ENCODE measurements around the gene ZBTB7C.
"Not testable (repeated sequence)": the region's sequence is repeated elsewhere in the genome, so short reads cannot be mapped to it uniquely, and the experiment has no call there.

Gene ZBTB7C

DNA sequence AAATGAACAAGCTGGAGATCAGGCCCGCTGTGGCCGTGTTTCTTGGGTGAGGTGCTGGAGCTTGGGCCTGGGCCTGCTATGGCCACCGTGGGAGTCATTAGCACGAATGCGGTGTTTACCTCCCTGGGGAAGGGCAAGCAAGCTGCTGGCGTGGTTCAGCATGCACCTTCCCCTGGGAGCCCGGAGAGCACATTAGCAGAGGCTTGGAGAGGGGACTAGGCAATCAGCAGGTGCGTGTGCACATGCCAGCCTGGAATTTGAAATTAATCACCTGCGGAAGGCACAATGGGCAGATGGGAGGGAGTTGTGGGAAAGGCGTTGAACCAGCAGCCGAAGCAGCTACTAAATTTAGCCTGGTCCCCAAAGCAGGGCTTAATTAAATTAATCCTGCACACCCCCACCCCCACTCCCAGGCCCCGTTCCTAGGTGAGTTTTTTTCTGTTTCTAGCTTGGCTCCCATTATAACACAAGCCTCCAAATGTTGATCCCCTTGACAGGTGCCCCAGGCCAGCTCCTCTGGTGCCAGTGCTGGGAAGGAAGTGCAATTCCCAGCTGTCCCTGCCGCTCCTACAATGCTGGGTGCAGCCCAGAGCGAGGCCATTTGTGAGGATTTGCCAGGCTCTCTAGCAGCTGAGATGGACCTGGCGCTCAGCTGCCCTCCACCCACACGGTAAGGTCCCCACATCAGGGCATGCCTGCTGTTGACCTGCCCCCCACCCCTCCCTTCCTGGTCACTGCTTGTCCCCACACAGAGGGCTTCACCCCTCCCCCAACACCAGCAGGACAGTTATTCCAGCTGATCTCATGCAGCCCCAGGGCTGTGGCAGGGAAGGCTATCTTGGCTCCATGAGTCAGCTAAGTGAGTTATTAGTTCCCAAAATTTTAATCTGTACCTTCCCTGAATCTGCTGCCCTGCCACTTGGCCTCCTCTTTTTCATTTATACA is 115.0 kb downstream of the ZBTB7C start:
- peak; percentile 99 for DNase-seq

DNA sequence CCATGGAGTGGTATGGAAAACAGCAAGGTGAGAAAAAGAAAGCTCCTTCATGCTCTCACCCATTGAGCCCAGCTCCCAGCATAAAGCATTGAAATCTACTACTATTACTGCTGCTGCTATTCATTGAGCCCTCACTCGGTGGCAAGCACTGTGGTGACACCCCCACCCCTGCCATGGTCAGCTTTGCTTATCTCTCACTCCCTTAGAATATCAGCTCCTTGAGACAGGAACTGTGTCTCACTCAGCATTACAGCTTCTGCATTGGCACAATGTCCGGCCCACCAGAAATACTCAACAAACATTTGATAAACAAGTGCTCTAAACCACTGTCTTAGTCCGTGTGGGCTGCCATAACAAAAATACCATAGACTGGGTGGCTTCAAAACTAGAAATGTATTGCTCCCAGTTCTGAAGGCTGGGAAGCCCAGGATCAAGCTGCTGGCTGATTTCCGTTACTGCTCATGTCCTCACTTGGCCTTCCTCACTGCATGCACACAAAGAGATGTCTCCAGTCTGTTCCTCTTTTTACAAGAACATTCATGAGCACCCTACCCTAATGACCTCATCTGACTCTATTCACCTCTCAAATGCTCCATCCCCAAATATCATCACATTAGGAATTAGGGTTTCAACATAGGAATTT is 116.3 kb downstream of the ZBTB7C start:
- DNase-seq, result no peak

DNA sequence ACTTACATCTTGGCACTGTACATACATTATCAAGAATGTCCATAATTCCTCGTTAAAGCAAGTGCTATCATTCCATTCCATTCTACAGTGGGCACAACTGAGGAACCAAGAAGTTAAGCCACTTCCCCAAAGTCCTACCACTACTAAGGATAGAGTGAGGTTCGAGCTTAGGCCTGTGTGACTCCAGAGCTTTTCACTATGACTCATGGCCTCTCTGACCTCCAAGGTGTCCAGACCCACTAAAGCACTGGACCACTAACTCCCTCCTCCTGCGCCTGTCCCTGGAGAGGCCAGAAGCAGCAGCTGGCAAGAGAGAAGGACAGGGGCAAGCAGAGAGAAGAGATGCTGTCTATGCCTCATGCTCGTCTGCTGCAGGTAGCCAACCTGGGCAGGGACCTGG is 117.0 kb downstream of the ZBTB7C start:
- no peak for DNase-seq

DNA sequence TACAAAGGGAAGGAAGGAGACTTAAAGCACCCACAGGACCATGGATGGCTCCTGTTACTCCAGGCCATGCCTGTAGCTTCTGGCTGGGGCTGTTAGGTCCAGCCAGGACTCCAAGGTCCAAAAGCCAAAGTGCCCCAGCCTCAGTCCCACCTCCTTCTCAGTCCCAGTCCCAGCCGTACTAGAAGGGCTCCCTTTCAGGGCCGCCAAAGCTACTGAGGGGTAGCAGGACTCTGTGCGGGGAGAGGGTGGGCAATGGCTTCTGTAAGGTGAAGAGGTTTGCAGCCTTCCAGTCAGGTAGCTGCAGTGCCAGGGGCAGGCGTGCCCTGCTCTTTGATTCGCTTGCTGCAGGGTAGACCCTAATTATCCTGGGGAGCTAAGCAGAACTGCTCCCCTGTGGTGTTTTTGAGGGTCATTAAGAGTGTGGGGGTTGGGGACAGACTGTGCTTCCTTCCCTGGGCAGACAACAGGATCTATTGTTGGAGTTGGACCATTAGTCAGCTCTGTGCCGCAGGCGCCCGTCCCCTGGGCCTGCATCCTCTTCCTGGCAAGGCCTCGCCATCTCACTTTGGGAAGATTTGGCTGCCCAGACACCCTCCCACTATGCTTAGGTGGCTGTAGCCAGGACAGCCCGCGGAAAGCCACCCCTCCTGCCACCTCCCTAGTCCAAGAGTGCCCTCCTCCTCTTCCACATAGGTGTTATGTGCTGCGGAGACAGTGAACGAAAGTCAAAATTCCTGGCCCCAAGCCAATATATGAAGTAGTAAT is 118.8 kb downstream of the ZBTB7C start:
- DNase-seq, result peak; percentile 60

DNA sequence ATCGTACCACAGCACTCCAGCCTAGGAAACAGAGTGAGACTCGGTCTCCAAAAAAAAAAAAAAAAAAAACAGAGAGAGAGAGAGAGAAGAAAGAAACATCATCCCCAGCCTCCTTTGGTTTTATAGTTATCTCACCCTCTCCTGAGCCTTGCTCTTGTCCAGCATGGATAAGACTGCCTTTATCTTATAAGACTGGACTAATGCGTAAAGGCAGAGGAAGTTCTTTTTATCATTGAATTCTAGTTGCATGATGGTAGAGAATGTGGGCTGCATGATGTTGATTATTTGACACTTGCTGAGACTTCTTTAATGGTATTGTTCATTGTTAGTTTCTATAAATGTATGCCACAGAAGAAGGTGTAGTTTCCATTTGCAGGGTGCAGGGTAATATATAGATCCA is 124.4 kb downstream of the ZBTB7C start:
- no peak for DNase-seq

DNA sequence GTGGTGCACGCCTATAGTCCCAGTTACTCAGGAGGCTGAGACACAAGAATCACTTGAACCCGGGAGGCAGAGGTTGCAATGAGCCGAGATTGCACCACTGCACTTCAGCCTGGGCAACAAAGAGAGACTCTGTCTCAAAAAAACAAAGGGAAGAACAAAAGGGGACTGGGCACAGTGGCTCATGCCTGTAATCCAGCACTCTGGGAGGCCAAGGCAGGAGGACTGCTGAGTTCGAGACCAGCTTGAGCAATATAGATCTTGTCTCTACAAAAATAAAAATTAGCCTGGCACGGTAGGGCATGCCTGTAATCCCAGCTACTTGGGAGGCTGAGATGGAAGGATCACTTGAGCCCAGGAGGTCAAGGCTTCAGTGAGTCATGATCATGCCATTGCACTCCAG is 125.2 kb downstream of the ZBTB7C start:
- DNase-seq, result not testable (repeated sequence)

DNA sequence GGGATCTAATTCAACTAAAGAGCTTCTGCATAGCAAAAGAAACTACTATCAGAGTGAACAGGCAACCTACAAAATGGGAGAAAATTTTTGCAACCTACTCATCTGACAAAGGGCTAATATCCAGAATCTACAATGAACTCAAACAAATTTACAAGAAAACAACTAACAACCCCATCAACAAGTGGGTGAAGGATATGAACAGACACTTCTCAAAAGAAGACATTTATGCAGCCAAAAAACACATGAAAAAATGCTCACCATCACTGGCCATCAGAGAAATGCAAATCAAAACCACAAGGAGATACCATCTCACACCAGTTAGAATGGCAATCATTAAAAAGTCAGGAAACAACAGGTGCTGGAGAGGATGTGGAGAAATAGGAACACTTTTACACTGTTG is 127.7 kb downstream of the ZBTB7C start:
- DNase-seq, result not testable (repeated sequence)

DNA sequence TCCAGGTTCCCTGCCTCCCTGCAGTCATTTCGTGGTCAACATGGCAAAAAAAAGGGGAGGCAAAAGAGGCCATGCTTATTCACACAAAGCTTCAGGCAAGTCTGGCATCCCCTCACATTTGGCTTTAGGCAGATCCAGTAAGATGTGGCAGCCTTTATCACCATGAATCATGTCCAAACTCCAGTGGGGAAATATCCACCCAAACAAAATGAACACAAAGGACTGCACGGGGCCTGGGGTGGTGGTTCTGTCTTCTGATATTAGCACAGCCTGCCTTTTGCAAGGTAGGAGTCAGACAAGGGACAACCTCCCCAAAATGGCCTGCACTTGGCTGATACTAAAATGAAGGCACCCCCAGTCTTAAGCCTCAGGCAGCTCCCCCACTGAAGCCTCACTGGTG is 129.9 kb downstream of the ZBTB7C start:
- no peak for DNase-seq

DNA sequence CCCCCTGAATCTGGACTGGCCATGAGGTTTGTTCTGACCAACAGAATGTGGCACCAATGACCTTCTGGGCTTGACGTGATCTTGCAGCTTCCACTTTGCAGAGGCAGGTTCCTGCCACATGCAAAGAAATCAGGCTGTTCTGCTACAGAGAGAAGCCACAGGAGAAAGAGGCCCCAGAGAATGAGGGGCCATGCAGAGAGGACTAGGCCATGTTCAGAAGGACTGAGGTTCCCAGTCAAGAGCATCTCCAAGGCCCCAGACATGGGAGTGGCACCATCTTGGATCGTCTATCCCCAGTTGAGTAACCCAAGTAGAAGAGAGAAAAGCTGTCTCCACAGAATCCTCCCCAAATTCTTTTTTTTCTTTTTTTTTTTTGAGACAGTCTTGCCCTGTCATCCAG is 131.1 kb downstream of the ZBTB7C start:
- no peak for DNase-seq

DNA sequence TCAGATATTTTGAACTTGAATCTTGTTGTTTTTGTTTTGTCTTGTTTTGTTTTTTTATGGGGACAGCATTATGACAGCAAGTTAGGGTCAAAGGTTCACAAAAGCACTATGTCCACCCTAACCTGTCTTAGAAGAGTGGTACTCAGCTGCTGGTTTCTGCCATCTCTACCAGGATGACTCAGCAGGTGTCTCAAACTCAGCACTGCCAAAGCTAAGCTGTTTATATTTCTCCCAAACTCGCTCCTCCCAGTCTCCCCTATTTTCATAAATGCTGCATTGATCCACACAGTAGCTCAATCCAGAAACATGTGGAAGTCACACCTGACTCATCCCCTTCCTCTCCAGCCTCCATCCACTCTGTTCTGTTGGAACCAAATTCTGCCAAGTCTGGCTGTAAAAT is 134.9 kb downstream of the ZBTB7C start:
- peak; percentile 38 for DNase-seq

DNA sequence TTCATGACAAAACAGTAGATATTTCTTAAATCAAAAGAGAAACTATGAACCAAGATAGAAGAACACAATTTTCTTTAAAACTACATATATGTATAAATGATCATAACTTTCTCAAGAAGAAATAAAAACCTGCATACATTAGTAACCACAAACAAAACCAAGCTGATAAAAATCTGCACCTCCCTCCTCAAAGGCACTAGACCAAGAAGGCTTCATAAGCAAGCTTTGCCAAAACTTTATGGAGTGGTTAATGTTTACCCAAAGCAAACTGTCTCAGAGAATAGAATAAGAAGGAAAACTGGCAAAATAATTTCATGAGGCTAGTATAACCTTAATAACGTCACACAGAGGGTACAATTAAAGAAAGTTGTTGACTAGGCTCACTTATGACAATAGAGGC is 138.3 kb downstream of the ZBTB7C start:
- no peak for DNase-seq

DNA sequence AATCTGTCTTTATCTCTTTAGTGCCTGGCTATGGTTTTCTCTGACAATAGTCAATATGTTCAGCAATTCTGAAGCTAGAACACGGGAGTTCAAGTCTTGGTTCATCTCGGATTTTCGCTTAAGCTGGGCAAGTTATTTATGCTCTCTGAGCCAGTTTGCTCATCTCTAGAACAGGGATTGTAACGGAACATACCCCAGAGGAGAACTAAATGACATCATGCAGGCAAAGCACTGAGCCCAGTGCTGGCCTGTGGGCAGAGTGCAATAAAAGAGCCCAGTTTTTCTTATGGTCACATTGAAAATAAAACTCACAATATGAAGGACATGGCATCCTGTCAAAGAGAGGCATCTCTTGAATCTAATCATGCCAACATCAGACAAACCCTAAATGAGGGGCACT is 143.9 kb downstream of the ZBTB7C start:
- no peak for DNase-seq

DNA sequence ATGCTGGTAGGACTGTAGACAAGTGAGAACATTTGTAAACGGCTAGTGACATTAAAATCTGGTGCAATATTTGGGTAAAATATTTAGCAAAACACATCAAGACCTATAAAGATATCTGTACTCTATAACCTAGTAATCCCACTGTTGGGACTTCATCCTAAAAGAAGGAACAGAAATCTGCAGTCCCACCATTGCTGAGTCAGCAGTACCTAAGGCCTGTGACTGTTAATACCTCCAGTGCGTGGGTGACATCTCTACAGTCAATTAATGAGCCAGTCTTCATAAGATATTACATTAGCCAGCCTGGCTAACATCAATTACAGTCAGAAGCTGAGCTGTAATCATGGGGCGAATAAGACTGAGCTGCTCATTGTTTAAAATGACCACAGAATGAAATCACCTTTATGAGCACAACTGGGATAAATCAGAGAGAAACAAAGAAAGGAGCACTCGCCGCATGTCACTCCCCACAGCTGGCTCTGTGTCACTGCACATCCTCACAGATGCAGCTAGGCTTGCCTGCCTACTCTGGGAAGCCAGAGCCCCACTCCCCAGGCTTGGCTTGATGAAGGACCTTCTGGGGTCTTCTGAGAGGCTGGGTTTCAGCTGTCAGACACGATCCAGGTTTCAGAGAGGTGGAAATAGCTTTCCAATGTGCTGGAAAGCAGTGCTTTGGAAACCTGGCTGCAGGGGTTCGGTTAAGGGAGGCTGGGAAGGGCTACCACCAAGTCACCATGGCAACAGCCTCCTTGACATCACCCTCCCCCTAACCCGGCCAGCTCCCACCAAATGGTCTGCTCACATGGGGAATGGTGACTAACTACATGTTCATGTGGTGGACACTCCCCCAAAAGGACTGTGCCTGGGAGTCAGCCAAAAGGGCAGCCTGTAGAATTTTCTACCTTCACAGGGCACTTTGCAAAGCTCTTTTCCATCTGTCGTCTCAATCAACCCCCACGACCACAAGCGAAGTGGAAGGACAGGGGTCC is 145.0 kb downstream of the ZBTB7C start:
- DNase-seq, result peak; percentile 22

DNA sequence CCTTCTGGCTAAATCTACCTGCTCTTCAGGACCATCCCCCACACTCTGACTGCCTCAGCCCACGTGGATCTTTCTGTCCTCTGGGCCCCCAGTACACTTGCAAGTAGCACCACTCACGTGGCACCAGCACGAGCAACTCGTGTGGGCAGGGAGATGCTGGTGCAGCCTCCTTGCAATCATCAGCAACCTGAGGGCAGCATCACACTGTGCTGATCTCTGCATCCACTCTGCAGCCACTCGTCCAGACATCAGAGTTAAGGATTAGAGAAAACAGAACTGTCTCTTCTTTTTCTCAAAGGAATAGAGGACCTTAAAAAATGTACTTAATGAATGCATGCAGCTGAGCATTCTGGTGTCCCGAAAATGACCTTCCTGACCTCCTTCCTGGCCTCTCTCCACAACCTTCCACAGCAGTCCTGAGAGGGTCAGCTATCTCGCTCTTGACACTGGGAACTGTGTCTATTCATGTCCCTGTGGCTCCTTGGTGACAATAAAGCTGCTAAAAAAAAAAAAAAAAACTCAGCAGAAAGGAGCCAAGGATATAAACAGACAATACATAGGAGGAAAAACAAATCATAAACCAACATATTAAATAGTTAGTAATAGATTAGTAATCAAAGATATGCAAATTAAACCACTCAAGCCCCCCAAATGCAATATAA is 145.9 kb downstream of the ZBTB7C start:
- DNase-seq, result no peak

DNA sequence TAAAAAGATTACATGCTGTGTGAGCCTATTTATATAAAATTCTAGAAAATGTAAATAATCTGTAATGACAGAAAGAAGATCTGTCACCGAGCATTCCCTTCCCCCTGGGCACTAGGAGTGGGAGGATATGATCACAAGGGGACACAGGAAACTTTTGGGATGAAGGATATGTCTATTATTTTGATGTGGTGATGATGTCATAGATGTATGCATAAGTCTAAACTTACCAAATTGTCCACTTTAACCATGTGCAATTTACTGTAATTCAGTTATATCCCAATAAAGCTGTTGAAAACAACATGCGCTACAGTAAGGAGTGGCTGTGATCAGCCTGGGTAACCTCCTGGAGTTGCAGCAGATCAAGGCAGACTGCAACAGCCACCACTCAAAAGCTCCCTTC is 148.9 kb downstream of the ZBTB7C start:
- no peak for DNase-seq

DNA sequence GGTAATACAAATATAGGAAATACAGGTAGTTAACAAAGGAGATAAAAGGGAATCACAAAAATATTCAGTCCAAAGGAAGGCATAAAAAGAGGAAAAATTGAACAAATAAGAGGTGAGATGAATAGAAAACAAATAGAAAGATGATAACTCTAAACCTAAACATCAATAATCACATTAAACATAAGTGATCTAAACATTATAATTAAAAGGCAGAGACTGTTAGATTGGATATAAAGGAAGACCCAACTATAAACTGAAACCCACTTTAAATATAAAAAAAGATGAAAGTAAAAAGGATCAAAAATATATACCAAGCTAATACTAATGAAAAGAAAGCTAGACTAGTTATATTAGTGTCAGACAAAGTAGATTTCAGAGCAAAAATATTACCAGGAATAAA is 152.3 kb downstream of the ZBTB7C start:
- no peak for DNase-seq

DNA sequence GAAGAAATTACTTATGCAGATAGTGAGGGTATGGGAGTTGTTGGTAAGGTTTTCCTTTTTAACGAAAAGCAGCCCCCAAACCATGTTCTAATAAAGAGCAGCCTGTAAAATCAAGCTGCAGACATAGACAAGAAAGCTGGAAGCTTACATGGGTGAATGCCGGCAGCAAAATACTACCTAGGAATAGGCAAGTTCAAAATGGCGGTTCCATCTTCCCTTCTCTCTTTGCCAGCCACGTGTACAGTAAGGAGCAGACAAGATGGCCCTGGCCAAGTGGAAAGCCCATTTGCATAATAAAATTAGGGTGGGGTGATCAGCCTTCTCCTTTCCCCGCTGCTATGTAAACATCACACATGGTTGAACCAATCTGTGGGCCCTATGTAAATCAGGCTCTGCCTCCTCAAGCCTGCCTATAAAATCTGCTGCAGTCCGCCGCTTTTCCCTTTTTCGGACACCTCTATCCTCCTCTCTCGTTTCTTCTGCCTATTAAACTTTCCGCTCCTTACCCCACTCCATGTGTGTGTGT is 155.0 kb downstream of the ZBTB7C start:
- DNase-seq, result peak; percentile 13

DNA sequence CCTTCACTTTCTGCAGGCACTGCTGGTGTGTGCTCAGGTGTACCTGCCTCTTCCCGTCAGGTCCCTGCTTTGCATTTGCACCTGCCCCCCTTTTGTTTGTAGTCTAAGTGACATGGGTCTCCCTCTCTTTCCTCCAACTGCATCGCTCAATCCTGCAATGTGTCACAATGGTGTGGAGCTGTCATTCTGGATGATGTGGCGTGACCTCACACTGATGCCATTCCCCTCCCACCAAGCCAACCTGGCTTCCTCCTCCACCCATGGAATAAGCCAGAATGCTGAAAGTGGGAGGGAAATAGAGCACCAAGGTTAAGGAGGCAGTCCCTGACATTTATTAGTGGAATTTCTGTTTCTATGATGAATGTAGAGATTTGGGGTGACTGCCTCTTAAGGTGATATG is 156.7 kb downstream of the ZBTB7C start:
- DNase-seq, result peak; percentile 27

DNA sequence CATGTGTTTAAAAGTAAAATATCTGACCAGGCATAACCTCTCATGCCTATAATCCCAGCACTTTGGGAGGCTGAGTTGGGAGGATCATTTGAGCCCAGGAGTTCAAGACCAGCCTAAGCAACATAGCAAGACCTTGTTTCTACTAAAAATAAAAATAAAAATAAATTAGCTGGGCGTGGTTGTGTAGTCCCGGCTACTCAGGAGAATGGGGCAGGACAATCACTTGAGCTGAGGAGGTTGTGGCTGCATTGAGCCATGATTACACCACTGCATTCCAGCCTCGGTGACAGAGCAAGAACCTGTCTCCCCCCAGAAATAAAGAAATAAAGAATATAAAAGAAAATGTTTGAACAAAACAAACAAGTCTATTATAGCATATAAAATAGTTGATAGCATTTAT is 158.3 kb downstream of the ZBTB7C start:
- no peak for DNase-seq

DNA sequence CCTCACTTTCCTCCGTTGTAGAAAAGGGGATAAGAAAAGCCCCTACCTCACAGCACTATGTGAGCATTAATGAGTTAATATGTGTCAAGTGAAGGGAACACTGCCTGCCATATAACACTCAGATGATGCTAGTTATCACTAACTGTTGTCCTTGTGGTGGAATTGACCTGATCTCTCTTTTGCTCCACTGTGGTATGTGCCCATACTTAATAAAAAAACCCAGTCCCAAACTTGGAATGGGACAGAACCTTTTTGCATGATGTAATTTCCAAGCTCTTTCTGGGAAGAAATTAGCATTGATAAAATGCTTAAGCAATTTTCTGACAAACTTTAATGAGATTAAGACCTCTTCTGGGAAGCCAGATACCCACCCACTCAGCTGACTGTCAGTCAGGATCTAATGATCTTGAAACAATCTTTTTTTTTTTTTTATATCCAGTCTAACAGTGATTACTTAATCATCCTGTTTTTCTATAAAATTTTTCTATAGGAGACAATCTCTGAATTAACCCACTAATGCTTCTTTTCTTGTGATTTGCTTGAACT is 158.7 kb downstream of the ZBTB7C start:
- DNase-seq, result no peak

DNA sequence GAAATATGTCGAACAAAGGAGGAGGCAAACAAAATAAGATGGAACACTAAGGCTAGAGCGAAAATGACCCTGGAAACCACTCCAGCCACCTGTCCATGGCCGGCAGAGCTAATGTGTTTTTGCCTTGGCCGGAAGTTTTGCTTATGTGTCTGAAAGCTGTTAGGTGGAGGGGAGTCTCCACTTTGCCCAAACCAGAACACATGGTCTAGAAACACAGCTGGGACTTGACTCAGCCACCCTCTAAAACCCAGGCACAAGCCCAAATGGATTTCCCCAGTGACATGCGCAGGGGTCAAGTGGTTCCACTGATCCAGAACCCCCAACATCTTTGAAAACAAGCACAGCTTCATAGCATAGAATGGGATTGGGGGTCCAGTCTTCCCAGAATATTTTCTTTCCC is 159.3 kb downstream of the ZBTB7C start:
- no peak for DNase-seq

All from NCI-H146 (cell line).